Retina (tissue), 1 donor: ENCODE results near the gene CALCR.

Source experiments
- DNase-seq: peaks from one replicate; pipeline ENCODE4 v3.0.0-alpha.2; 2016

Gene CALCR

GRCh38 chr7:93442478-93443224, 131.9 kb downstream of the CALCR start:
- no peak for DNase-seq

- DNase-seq: no peak
Measured at GRCh38 chr7:93435791-93436190, 138.7 kb downstream of the CALCR start.

GRCh38 chr7:93432130-93432529, 142.4 kb downstream of the CALCR start:
- DNase-seq: no peak

- DNase-seq: no peak
Measured at GRCh38 chr7:93430917-93431588, 143.5 kb downstream of the CALCR start.

- no peak for DNase-seq
Measured at GRCh38 chr7:93429563-93429962, 145.0 kb downstream of the CALCR start.

- no peak for DNase-seq
Measured at GRCh38 chr7:93427107-93427506, 147.4 kb downstream of the CALCR start.

GRCh38 chr7:93426155-93426696, 148.3 kb downstream of the CALCR start:
- no peak for DNase-seq

GRCh38 chr7:93414574-93414973, 159.9 kb downstream of the CALCR start:
- no peak for DNase-seq

GRCh38 chr7:93409324-93409723, 165.2 kb downstream of the CALCR start:
- no peak for DNase-seq

GRCh38 chr7:93407239-93407638, 167.3 kb downstream of the CALCR start:
- DNase-seq: no peak

GRCh38 chr7:93402944-93403343, 171.6 kb downstream of the CALCR start:
- DNase-seq: no peak

- no peak for DNase-seq
Measured at GRCh38 chr7:93399642-93400041, 174.9 kb downstream of the CALCR start.

GRCh38 chr7:93392984-93393383, 181.5 kb downstream of the CALCR start:
- no peak for DNase-seq

GRCh38 chr7:93390660-93391059, 183.9 kb downstream of the CALCR start:
- no peak for DNase-seq

GRCh38 chr7:93382362-93382761, 192.2 kb downstream of the CALCR start:
- DNase-seq: no peak

- no peak for DNase-seq
Measured at GRCh38 chr7:93378131-93378760, 196.3 kb downstream of the CALCR start.

GRCh38 chr7:93375603-93376002, 198.9 kb downstream of the CALCR start:
- DNase-seq: no peak
